ENCODE data around the gene YES1. TPM values are rescaled to one million over a fixed set of nuclear protein-coding genes. Genes with fewer than 3 reads are reported as not detected.
"Not testable (repeated sequence)": the region's sequence is repeated elsewhere in the genome, so short reads cannot be mapped to it uniquely, and the experiment has no call there.

The YES1 gene
- total RNA-seq, 1 donor from 2014 or later: 157 TPM

DNA sequence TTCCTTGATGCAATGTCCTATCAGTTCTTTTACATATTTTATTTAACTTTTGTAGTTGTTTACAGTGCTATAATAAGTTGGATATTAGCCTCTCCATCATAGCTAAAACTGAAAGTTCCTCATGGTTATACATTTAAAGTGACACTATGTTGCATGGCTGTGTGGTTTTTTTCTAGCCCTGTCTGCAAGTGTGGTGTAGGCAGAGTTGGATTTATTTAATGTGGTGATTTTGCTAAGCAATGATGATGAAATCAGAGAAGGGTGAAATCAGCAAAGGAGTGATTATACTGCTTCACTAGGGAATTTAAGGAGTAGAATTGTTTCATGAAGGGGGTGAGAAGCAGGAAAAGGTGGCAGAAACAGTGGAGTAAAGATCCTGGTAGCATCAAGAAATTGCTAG, 81.3 kb downstream of the YES1 start:
- DNase-seq (ENCODE audit: low read depth): no peak

- DNase-seq (ENCODE audit: low read depth): not testable (repeated sequence)
Observed at GRCh38 chr18:730120-730519, 81.9 kb downstream of the YES1 start.

DNA sequence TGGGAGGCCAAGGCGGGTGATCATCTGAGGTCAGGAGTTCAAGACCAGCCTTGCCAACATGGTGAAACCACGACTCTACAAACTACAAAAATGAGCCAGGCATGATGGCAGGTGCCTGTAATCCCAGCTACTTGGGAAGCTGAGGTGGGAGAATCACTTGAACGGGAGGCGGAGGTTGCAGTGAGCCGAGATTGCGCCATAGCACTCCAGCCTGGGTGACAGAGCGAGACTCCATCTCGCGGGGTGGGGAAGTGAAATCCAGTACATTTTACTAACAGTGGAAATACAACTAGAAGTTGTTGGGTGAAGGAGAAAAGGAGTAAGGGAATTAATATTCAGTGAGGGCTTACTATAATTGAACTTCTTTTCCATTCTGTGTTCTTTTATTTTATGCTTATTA, 86.4 kb downstream of the YES1 start:
- no peak for DNase-seq (ENCODE audit: low read depth)

DNA sequence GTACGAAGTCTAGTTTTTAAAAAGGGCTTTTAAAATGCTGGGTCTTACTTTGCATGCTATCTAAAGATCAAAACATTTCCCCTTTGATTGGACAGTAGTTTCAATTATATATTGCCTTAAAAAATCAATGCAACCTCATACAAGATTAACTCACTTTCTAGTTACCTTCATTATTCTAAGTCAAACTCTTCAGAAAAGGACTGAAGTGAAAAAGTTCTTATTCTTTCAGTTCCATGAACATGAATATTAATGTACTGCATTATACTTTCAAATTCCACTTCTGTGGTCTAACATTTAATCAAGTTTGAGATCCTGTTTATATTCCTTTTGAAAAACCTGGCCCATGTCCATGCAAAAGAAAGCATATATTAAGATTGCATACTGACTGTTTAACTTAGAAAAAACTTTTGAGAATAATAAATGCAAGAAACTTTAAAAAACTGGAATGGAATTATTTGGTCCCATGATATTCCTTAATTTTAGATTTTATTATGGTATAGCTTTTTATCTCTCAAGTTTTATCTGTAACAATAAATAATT, 88.4 kb downstream of the YES1 start:
- no peak for DNase-seq (ENCODE audit: low read depth)

- DNase-seq (ENCODE audit: low read depth): no peak
Observed at GRCh38 chr18:717003-717402, 95.0 kb downstream of the YES1 start.

- peak; percentile 60 for DNase-seq (ENCODE audit: low read depth)
Observed at GRCh38 chr18:715626-716025, 96.4 kb downstream of the YES1 start.

- DNase-seq (ENCODE audit: low read depth): no peak
Observed at GRCh38 chr18:713135-713490, 98.9 kb downstream of the YES1 start.

DNA sequence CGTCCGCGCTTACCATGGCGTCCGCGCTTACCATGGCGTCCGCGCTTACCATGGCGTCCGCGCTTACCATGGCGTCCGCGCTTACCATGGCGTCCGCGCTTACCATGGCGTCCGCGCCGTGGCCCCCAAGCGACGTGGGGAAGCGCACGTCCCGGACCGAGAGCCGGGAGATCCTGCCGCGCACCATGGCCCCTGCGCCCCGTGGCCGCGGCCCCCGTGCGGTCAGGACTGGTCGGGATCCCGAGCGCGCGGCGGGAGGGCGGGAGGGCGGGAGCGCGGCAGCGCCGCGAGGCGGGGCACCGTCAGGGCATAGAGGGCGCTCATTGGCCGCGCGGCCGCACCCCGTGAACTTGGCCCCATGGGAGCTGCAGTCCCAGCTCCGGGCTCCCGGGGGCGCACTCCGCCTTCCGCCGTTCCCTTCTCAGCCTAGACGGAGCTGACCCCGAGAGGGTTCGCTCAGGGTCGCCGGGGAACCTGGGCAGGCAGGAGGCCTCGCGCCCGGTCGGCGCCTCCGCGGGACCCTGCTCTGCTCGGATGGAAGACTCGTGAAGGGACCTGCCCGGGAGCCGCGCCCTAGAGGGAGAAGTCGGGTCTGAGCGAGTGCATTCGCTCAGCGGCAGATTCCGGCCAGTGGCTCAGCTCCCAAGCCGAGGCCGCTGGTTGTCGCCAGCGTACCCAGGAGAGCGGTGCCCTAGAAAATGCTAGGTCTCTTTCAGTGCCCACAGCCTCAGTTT, 99.5 kb downstream of the YES1 start, which contains the start of gene ENOSF1:
Gene ENOSF1 (minus strand): TSS at position 230 of the 734 bp plus-strand sequence. CDS start 43 bp downstream, at position 187.
- DNase-seq (ENCODE audit: low read depth): peak; percentile 63

- peak; percentile 79 for DNase-seq (ENCODE audit: low read depth)
Observed at GRCh38 chr18:711657-712400, 100.2 kb downstream of the YES1 start.

GRCh38 chr18:711310-711656, 100.8 kb downstream of the YES1 start:
- no peak for DNase-seq (ENCODE audit: low read depth)

GRCh38 chr18:710418-711300, 101.4 kb downstream of the YES1 start:
- DNase-seq (ENCODE audit: low read depth): no peak

- DNase-seq (ENCODE audit: low read depth): no peak
Observed at GRCh38 chr18:709771-710170, 102.3 kb downstream of the YES1 start.

- no peak for DNase-seq (ENCODE audit: low read depth)
Observed at GRCh38 chr18:708096-708495, 103.9 kb downstream of the YES1 start.

DNA sequence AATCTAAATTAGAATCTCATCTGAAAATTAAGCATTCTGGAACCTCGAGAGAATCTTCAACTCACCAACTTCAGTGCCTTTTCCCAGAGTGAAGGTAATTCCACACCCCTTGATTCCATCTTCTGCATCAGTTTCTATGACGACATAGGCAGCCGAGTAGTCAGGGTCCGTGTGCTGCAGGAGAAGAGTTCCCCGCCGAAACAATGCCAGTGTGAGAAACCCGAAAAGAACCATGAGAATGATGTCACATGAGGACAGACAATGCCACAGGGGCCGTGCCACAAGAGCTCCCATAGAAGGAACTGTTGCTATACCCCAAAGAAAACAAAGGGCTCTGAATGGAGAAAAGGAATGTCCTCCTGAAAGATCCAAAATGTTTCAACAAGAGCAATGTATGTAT, 105.6 kb downstream of the YES1 start:
- DNase-seq (ENCODE audit: low read depth): no peak

GRCh38 chr18:703213-703967, 108.7 kb downstream of the YES1 start:
- DNase-seq (ENCODE audit: low read depth): no peak

- DNase-seq (ENCODE audit: low read depth): no peak
Observed at GRCh38 chr18:697800-698199, 114.2 kb downstream of the YES1 start.

DNA sequence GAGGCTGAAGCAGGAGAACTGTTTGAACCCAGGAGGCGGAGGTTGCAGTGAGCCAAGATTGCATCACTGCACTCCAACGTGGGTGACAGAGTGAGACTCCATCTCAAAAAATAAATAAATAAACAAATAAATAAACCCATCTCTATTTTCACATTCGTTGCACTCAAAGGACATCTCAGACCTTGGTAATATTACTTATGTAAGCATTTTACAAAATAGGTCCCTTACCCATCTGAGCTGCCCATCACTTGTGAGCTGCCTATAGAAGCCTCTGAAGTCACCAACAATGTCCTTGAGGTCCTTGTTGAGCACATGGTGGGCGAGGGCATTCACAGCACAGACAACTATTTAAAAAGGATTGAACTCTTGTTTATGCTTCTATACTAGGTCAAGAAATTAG, 115.0 kb downstream of the YES1 start:
- no peak for DNase-seq (ENCODE audit: low read depth)

GRCh38 chr18:693466-694187, 118.4 kb downstream of the YES1 start:
- no peak for DNase-seq (ENCODE audit: low read depth)

- no peak for DNase-seq (ENCODE audit: low read depth)
Observed at GRCh38 chr18:692824-693223, 119.2 kb downstream of the YES1 start.

GRCh38 chr18:688323-688722, 123.7 kb downstream of the YES1 start:
- no peak for DNase-seq (ENCODE audit: low read depth)

All from myocyte (in vitro differentiated cells).